ENCODE results near the gene SYT9. TPM values are rescaled to one million over a fixed set of nuclear protein-coding genes. Genes with fewer than 3 reads are reported as not detected.

The SYT9 gene
- total and polyA plus RNA-seq, 9 of the 15 experiments (the other 6 are each of a cell fraction or from before 2014, with no cell fraction given): 0.01 TPM; not detected in 8

- TF ChIP-seq, protein P1, sequence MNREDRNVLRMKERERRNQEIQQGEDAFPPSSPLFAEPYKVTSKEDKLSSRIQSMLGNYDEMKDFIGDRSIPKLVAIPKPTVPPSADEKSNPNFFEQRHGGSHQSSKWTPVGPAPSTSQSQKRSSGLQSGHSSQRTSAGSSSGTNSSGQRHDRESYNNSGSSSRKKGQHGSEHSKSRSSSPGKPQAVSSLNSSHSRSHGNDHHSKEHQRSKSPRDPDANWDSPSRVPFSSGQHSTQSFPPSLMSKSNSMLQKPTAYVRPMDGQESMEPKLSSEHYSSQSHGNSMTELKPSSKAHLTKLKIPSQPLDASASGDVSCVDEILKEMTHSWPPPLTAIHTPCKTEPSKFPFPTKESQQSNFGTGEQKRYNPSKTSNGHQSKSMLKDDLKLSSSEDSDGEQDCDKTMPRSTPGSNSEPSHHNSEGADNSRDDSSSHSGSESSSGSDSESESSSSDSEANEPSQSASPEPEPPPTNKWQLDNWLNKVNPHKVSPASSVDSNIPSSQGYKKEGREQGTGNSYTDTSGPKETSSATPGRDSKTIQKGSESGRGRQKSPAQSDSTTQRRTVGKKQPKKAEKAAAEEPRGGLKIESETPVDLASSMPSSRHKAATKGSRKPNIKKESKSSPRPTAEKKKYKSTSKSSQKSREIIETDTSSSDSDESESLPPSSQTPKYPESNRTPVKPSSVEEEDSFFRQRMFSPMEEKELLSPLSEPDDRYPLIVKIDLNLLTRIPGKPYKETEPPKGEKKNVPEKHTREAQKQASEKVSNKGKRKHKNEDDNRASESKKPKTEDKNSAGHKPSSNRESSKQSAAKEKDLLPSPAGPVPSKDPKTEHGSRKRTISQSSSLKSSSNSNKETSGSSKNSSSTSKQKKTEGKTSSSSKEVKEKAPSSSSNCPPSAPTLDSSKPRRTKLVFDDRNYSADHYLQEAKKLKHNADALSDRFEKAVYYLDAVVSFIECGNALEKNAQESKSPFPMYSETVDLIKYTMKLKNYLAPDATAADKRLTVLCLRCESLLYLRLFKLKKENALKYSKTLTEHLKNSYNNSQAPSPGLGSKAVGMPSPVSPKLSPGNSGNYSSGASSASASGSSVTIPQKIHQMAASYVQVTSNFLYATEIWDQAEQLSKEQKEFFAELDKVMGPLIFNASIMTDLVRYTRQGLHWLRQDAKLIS (CRISPR knock-in tag; IDR thresholded peaks at IDR 0.05): 0 out of 2 replicates have a peak, but pooled peaks have one; percentile 40
These were observed 262.4 kb downstream of the SYT9 start (continued) for GRCh38 chr11:7514099-7514591.

- no peaks in the 10 kb centered on the region for H3K36me3 ChIP-seq (ENCODE audit: control insufficient read depth, insufficient read depth, low read length)
- TSS peak; percentile 49 for BruUV-seq (replicated peaks)
- peaks cover 0 to 18% of the 10 kb centered on the region in 2 experiments; a peak in 3 of 5 replicates for H3K4me1 ChIP-seq (replicated peaks in 1 of 2; ENCODE audit: control insufficient read depth in 2 of 2, insufficient read depth in 2 of 2, low read length in 2 of 2)
- no peaks in the 10 kb centered on the region for H3K79me2 ChIP-seq (ENCODE audit: control insufficient read depth, insufficient read depth, low read length)
- H3K9me3 ChIP-seq (replicated peaks; ENCODE audit: control insufficient read depth, insufficient read depth, low read depth, low read length): no peaks in the 10 kb centered on the region
- intact Hi-C loops (cut with micrococcal nuclease): no loop called here
- peaks cover 4 to 43% of the 10 kb centered on the region in 2 experiments; a peak in 4 of 5 replicates for H3K27me3 ChIP-seq (ENCODE audit: control insufficient read depth in 2 of 2, insufficient read depth in 2 of 2, low read length in 2 of 2)
- no peak overlapping the region for H2AFZ ChIP-seq (ENCODE audit: low read depth, low read length)
- CTCF ChIA-PET (ENCODE audit: low intra/inter-chr PET ratio): no interaction called here
- DNase-seq (ENCODE audit: extremely low read depth in 1 of 4, low spot score in 3 of 4) (no peak), FAIRE-seq (no peak), ATAC-seq (no peak)
- H3K4me3 ChIP-seq: no peak overlapping the region
- 0 out of 2 replicates have a peak, but pooled peaks cover 2% of the 10 kb centered on the region for H4K20me1 ChIP-seq (replicated peaks; ENCODE audit: control insufficient read depth, insufficient read depth, low read length)
- no peak overlapping the region for H3K4me2 ChIP-seq (ENCODE audit: insufficient read depth, low read length)
- POLR2A ChIA-PET: interaction anchor here (0.8 kb wide), 1 partner anchor 18 kb away, joined by 3 read pairs; no protein-coding TSS in a partner anchor
- no peak overlapping the region for H3K27ac ChIP-seq (ENCODE audit: extremely low read depth, low read depth, low read length)
- in situ Hi-C loops (cut with MboI): no loop called here
- no peaks in the 10 kb centered on the region for H3K9me1 ChIP-seq (ENCODE audit: control insufficient read depth, insufficient read depth, low read length)
- no peak overlapping the region for H3K9ac ChIP-seq (ENCODE audit: insufficient read depth in 1 of 2, low read depth in 2 of 2, low read length in 2 of 2)
- WGBS (ENCODE audit: insufficient coverage, low coverage, missing lambda C conversion rate): 21% methylated on average over 1 of the region's 1 CpG
- no peak for TF ChIP-seq CBX8 (IDR thresholded peaks at IDR 0.05; ENCODE audit: borderline replicate concordance, extremely low read depth, low read depth, low read length, poor library complexity, severe bottlenecking)
- TF ChIP-seq XRCC4 (IDR thresholded peaks at IDR 0.05; ENCODE audit: extremely low read depth, insufficient read depth, insufficient read length): no peak
- TF ChIP-seq MAFK (IDR thresholded peaks at IDR 0.05; ENCODE audit: low read length): no peak
- TF ChIP-seq FUS (optimal IDR thresholded peaks at IDR 0.05; ENCODE audit: low read depth, low read length): no peak
- TF ChIP-seq ZNF134 (CRISPR knock-in tag; conservative IDR thresholded peaks at IDR 0.05): no peak
- TF ChIP-seq, protein P2, sequence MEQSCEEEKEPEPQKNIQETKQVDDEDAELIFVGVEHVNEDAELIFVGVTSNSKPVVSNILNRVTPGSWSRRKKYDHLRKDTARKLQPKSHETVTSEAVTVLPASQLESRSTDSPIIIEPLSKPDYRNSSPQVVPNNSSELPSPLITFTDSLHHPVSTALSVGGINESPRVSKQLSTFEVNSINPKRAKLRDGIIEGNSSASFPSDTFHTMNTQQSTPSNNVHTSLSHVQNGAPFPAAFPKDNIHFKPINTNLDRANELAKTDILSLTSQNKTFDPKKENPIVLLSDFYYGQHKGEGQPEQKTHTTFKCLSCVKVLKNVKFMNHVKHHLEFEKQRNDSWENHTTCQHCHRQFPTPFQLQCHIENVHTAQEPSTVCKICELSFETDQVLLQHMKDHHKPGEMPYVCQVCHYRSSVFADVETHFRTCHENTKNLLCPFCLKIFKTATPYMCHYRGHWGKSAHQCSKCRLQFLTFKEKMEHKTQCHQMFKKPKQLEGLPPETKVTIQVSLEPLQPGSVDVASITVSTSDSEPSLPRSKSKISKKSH (CRISPR knock-in tag; IDR thresholded peaks at IDR 0.05): no peak
- no peak for TF ChIP-seq PTTG1 (tag; IDR thresholded peaks at IDR 0.05; ENCODE audit: low read depth)
- TF ChIP-seq PPARD (CRISPR knock-in tag; IDR thresholded peaks at IDR 0.05): no peak
- no peak for TF ChIP-seq MLLT1 (IDR thresholded peaks at IDR 0.05)
These were observed 263.8 kb downstream of the SYT9 start for GRCh38 chr11:7515447-7515886.
